Mesenchymal stem cell (in vitro differentiated cells and primary cell): ENCODE data around the gene OSGEPL1. TPM values are rescaled to one million over a fixed set of nuclear protein-coding genes. Genes with fewer than 3 reads are reported as not detected.

Experiments
- DNase-seq: peaks from one replicate; pipeline ENCODE4 v3.0.0-alpha.2; 2013
- H2AFZ ChIP-seq: one replicate; pipeline ENCODE4 v1.6.1; 2013; ENCODE audit warnings: low read depth, mild to moderate bottlenecking, control low read depth, inconsistent platforms, low read length, moderate library complexity
- H2AK5ac ChIP-seq: 2 replicates; pipeline ENCODE4 v1.6.1; 2013; ENCODE audit warnings: low read length, moderate library complexity, mild to moderate bottlenecking, inconsistent platforms; ENCODE audit not compliant: severe bottlenecking
- H2BK120ac ChIP-seq: one replicate; pipeline ENCODE4 v1.6.1; 2013; ENCODE audit warnings: low read depth, mild to moderate bottlenecking, inconsistent platforms, low read length, moderate library complexity
- H2BK12ac ChIP-seq, 2 experiments: one replicate each; pipeline ENCODE4 v1.6.1; 2013; ENCODE audit warnings: inconsistent platforms in 2 of 2, low read length in 2 of 2, mild to moderate bottlenecking in 2 of 2, moderate library complexity in 2 of 2, control low read depth in 1 of 2
- H2BK15ac ChIP-seq: one replicate; pipeline ENCODE4 v1.6.1; 2013; ENCODE audit warnings: mild to moderate bottlenecking, low read depth, inconsistent platforms; ENCODE audit not compliant: poor library complexity, severe bottlenecking
- H2BK5ac ChIP-seq: 2 replicates; pipeline ENCODE4 v1.6.1; 2013; ENCODE audit warnings: low read depth, mild to moderate bottlenecking, low read length, control low read depth, inconsistent platforms; ENCODE audit not compliant: poor library complexity, severe bottlenecking
- H3K14ac ChIP-seq, 2 experiments: one replicate each; pipeline ENCODE4 v1.6.1; 2013; ENCODE audit warnings: inconsistent platforms in 2 of 2, low read length in 2 of 2, control low read depth in 1 of 2, mild to moderate bottlenecking in 1 of 2, moderate library complexity in 1 of 2
- H3K18ac ChIP-seq, 2 experiments: one replicate each; pipeline ENCODE4 v1.6.1; 2013; ENCODE audit warnings: inconsistent platforms in 2 of 2, low read length in 2 of 2, control low read depth in 1 of 2, low read depth in 1 of 2, mild to moderate bottlenecking in 1 of 2
- H3K23ac ChIP-seq, 2 experiments: one replicate each; pipeline ENCODE4 v1.6.1; 2013; ENCODE audit warnings: inconsistent platforms in 2 of 2, low read length in 2 of 2, mild to moderate bottlenecking in 2 of 2, moderate library complexity in 2 of 2, control low read depth in 1 of 2
- H3K27ac ChIP-seq: 2 replicates; pipeline ENCODE4 v1.5.1; 2013; ENCODE audit warnings: mild to moderate bottlenecking, moderate library complexity, low read length, control low read depth, inconsistent platforms; ENCODE audit not compliant: poor library complexity, severe bottlenecking
- H3K27me3 ChIP-seq, 2 experiments: 2 replicates each; pipeline versions ENCODE4 v1.6.1 to v1.7.0; 2013; ENCODE audit warnings: low read length in 2 of 2, mild to moderate bottlenecking in 2 of 2, moderate library complexity in 2 of 2, control low read depth in 1 of 2, inconsistent platforms in 1 of 2; ENCODE audit not compliant: control insufficient read depth in 1 of 2, insufficient read depth in 1 of 2
- H3K36me3 ChIP-seq, 2 experiments: 2 replicates each; pipeline versions ENCODE4 v1.6.1 to v1.7.0; 2013; ENCODE audit warnings: low read length in 2 of 2, control low read depth in 1 of 2, inconsistent platforms in 1 of 2, low read depth in 1 of 2, mild to moderate bottlenecking in 1 of 2; ENCODE audit not compliant: insufficient read depth in 2 of 2, control insufficient read depth in 1 of 2
- H3K4ac ChIP-seq, 2 experiments: one replicate each; pipeline ENCODE4 v1.6.1; 2013; ENCODE audit warnings: inconsistent platforms in 2 of 2, low read length in 2 of 2, mild to moderate bottlenecking in 2 of 2, moderate library complexity in 2 of 2, control low read depth in 1 of 2, low read depth in 1 of 2
- H3K4me1 ChIP-seq: 2 replicates; pipeline ENCODE4 v1.6.1; 2013; ENCODE audit warnings: low read depth, low read length, control low read depth; ENCODE audit not compliant: control insufficient read depth, insufficient read depth
- H3K4me2 ChIP-seq: 2 replicates; pipeline ENCODE4 v1.6.1; 2013; ENCODE audit warnings: low read length, mild to moderate bottlenecking, inconsistent platforms; ENCODE audit not compliant: poor library complexity, severe bottlenecking
- H3K4me3 ChIP-seq, 2 experiments: 2 replicates each; pipeline versions ENCODE4 v1.5.1 to v1.7.0; 2013; ENCODE audit warnings: low read length in 2 of 2, mild to moderate bottlenecking in 2 of 2, control low read depth in 1 of 2, low read depth in 1 of 2; ENCODE audit not compliant: insufficient read depth in 1 of 2
- H3K79me1 ChIP-seq: replicated peaks from 2 replicates; pipeline ENCODE4 v1.6.1; 2013; ENCODE audit warnings: mild to moderate bottlenecking, control low read depth, low read length, inconsistent platforms; ENCODE audit not compliant: poor library complexity, severe bottlenecking
- H3K9ac ChIP-seq: 2 replicates; pipeline ENCODE4 v1.7.0; 2013; ENCODE audit warnings: mild to moderate bottlenecking, low read length, moderate library complexity
- H3K9me3 ChIP-seq: 2 replicates; pipeline ENCODE4 v1.7.0; 2013; ENCODE audit warnings: mild to moderate bottlenecking, low read length; ENCODE audit not compliant: control insufficient read depth
- H4K8ac ChIP-seq: one replicate; pipeline ENCODE4 v1.6.1; 2013; ENCODE audit warnings: inconsistent platforms, mild to moderate bottlenecking, low read length, moderate library complexity
- H4K91ac ChIP-seq: one replicate; pipeline ENCODE4 v1.6.1; 2013; ENCODE audit warnings: mild to moderate bottlenecking, low read length, inconsistent platforms
- WGBS: methylation state at CpG from one replicate; pipeline ENCODE4 v1.1.7; 2013; ENCODE audit warnings: mixed read lengths; 5-methylcytosine and 5-hydroxymethylcytosine counted together
- polyA plus RNA-seq, 2 experiments: library from polyadenylated mRNA; stranded (reverse); fragments of 200-250 nt; gene quantifications; one replicate each; pipeline ENCODE4 v1.2.3, GENCODE V29; 2013

Gene OSGEPL1, protein sequence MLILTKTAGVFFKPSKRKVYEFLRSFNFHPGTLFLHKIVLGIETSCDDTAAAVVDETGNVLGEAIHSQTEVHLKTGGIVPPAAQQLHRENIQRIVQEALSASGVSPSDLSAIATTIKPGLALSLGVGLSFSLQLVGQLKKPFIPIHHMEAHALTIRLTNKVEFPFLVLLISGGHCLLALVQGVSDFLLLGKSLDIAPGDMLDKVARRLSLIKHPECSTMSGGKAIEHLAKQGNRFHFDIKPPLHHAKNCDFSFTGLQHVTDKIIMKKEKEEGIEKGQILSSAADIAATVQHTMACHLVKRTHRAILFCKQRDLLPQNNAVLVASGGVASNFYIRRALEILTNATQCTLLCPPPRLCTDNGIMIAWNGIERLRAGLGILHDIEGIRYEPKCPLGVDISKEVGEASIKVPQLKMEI
- 5.6 TPM for polyA plus RNA-seq (2013, experiment 1 of 2)
- polyA plus RNA-seq (2013, experiment 2 of 2) = 5.3 TPM

DNA sequence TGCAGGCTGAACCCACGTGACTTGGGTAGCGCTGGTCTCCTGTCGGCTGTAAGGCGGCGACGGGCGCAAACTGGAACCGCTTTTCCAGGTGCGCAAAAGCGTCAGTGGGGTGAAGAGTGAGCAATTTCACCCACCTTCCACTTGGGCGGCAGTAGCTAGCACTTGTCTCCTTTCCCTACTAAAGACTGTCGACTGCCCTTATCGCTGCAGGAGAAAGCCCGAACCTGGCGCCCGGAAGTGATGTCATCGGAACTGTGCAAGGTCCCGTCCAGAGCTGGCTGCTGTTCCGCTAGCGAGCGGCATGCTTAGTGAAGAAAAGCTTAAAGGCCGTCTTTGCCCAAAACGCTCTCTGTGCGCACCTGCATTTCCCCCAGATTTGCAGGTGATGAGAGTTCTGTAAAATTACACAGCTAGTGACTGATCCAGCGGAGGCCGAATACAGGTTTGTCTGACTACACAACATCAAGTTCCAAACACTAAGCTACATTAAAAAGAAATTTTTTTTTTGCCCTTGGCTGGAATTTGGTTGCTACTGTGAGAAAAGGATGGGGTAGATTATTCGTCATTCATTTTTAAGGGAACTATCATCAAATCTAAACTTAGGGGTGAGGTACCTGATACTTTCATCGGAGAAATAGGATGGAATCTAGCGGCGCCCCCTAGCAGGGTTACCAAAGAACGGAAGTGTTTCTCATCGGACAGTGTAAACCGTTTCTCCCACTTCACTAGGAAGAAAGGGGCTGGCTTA is at the start of gene OSGEPL1:
TSS of gene OSGEPL1 (minus strand) at position 242 of the 748 bp plus-strand sequence. CDS start 1,152 bp downstream, outside the sequence.
- Histone ChIP-seq H2BK15ac (peak within 1 kb of the TSS; percentile 19), H2AFZ (peak within 1 kb of the TSS; percentile 98), H3K23ac (no peak within 1 kb of the TSS), H3K4me1 (no peaks in the 10 kb centered on the region), H2AK5ac (no peak within 1 kb of the TSS), H3K4me3 (peak within 1 kb of the TSS; percentile 84 to 92), H4K8ac (peak within 1 kb of the TSS; percentile 96), H3K79me1 (peaks cover 3% of the 10 kb centered on the region), H3K4me2 (peak within 1 kb of the TSS; percentile 96), H2BK5ac (no peak within 1 kb of the TSS), H3K14ac (peak within 1 kb of the TSS in 1 of 2 experiments; percentile 83), H3K9me3 (no peaks in the 10 kb centered on the region), H2BK12ac (no peak within 1 kb of the TSS), H3K4ac (peak within 1 kb of the TSS in 1 of 2 experiments; percentile 95), H3K36me3 (peaks cover 3 to 20% of the 10 kb centered on the region in 2 experiments), H3K9ac (peak within 1 kb of the TSS; percentile 96), H3K18ac (peak within 1 kb of the TSS; percentile 81 to 95), H4K91ac (peak within 1 kb of the TSS; percentile 78), H3K27ac (peak within 1 kb of the TSS; percentile 99), H2BK120ac (peak within 1 kb of the TSS; percentile 73), H3K27me3 (no peaks in the 10 kb centered on the region)
- under 1% methylated on average over 26 of the region's 33 CpGs for WGBS
- peak; percentile 93 for DNase-seq

DNA sequence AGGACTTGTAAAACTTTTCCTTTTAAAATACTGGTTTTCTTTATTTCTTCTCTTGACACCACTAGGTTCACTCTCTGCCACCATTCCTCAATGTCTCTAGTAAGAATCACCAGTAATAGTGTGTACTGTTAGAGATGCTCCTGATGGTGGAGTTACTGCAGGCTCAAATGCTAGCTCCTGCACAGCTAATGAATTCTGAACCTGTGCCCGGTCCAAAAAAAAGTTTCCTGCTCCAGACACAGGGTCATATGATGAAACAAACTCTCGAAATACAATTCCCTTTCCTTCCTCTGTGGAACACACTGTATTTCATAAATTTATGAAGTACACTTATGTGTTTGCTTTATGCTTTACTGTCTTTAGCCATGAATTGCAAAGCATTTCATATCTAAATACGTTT is 40.8 kb upstream of the OSGEPL1 start:
- no peak overlapping the region for H4K91ac ChIP-seq
- no peak overlapping the region for H3K4ac ChIP-seq
- H3K4me1 ChIP-seq = peaks cover 4% of the 10 kb centered on the region
- no peak overlapping the region for H2AK5ac ChIP-seq
- H2BK120ac ChIP-seq = no peak overlapping the region
- H2BK15ac ChIP-seq = no peak overlapping the region
- peaks cover 14% of the 10 kb centered on the region for H3K79me1 ChIP-seq
- H4K8ac ChIP-seq = no peak overlapping the region
- no peak overlapping the region for H3K27ac ChIP-seq
- no peak overlapping the region for H2BK12ac ChIP-seq
- H3K4me2 ChIP-seq = no peak overlapping the region
- no peak for DNase-seq
- H3K36me3 ChIP-seq = peaks cover 3 to 62% of the 10 kb centered on the region in 2 experiments
- no peak overlapping the region for H2AFZ ChIP-seq
- no CpG with 5 or more reads among the region's 3 CpGs for WGBS
- H3K9ac ChIP-seq = no peak overlapping the region
- no peaks in the 10 kb centered on the region for H3K9me3 ChIP-seq
- no peak overlapping the region for H2BK5ac ChIP-seq
- H3K4me3 ChIP-seq = no peak overlapping the region
- H3K23ac ChIP-seq = no peak overlapping the region
- no peaks in the 10 kb centered on the region for H3K27me3 ChIP-seq
- H3K18ac ChIP-seq = no peak overlapping the region
- H3K14ac ChIP-seq = no peak overlapping the region

DNA sequence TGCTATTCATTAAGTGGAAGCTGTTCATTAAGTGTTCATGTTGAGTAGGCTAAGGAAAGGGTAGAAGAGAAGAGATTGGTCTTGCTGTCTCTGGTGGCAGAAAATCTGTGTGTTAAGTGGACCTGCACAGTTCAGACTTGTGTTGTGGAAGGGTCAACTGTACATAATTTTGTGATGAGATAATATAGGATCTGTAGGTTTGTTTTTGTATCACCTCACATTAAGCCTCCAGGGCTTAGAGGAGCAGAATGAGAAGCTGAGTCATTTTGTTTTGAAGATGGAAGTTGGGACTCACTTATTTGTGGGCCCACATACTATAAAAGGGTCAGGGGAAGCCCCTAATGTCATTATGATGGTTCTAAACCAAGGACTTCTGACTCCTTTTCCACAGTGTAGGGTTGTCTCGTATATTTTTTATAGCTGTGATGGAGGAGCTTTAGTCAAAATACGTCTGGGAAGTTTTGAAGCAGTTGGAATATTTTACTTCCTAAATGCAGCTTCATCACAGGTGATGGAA is 39.9 kb upstream of the OSGEPL1 start:
- Histone ChIP-seq H3K79me1 (peaks cover 12% of the 10 kb centered on the region), H3K23ac (no peak overlapping the region), H2BK120ac (no peak overlapping the region), H3K9ac (no peak overlapping the region), H3K14ac (no peak overlapping the region), H2BK5ac (no peak overlapping the region), H3K4me1 (peaks cover 4% of the 10 kb centered on the region), H2BK15ac (no peak overlapping the region), H4K8ac (no peak overlapping the region), H3K27ac (no peak overlapping the region), H3K27me3 (no peaks in the 10 kb centered on the region), H3K18ac (no peak overlapping the region), H3K4me3 (no peak overlapping the region), H3K36me3 (peaks cover 0 to 55% of the 10 kb centered on the region in 2 experiments), H2AFZ (no peak overlapping the region), H3K9me3 (no peaks in the 10 kb centered on the region), H2BK12ac (no peak overlapping the region), H3K4me2 (no peak overlapping the region), H2AK5ac (no peak overlapping the region), H3K4ac (no peak overlapping the region), H4K91ac (no peak overlapping the region)
- no peak for DNase-seq
- WGBS = 95% methylated on average over 2 of the region's 2 CpGs

DNA sequence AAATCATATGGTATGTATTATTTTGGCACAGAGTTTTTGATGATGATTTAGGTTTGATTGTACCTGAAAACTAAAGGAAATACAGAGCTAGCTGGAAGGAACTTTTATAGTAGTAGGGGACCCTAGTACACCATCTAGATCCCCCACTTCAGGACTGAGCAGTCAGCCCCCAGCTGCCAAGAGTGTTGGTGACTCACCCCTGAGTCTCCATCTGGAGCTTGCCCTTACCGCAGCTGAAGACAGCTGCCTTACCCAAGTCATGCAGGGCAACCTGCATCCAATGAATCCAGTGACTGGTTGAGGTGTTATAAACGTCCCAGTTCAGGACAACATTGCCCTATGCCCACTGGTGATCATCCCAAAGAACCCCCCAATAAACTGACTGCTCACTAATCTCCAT is 36.9 kb upstream of the OSGEPL1 start:
- Histone ChIP-seq H3K4me3 (no peak overlapping the region), H2AFZ (no peak overlapping the region)
- 12% methylated on average over 2 of the region's 2 CpGs for WGBS

More for the DNA sequence above, 36.9 kb upstream of the OSGEPL1 start:
- Histone ChIP-seq H3K23ac (no peak overlapping the region), H3K27me3 (no peaks in the 10 kb centered on the region), H3K4me2 (no peak overlapping the region), H4K91ac (no peak overlapping the region), H2BK12ac (no peak overlapping the region), H2BK120ac (no peak overlapping the region), H3K14ac (no peak overlapping the region), H3K36me3 (peaks cover 3 to 58% of the 10 kb centered on the region in 2 experiments), H3K27ac (peak overlapping the region; percentile 42), H3K79me1 (peaks cover 13% of the 10 kb centered on the region), H3K4ac (no peak overlapping the region), H3K4me1 (peaks cover 4% of the 10 kb centered on the region), H2BK15ac (no peak overlapping the region), H2AK5ac (peak overlapping the region; percentile 68), H2BK5ac (no peak overlapping the region), H3K9ac (peak overlapping the region; percentile 10), H3K9me3 (no peaks in the 10 kb centered on the region), H3K18ac (no peak overlapping the region), H4K8ac (no peak overlapping the region)
- peak; percentile 77 for DNase-seq
